Ascending aorta (tissue), 2 donors: ENCODE measurements around the gene DDI1. TPM values are rescaled to one million over a fixed set of nuclear protein-coding genes. Genes with fewer than 3 reads are reported as not detected.

Experiments
- DNase-seq, 2 donors: peaks; one replicate each; pipeline ENCODE4 v3.0.0-alpha.2; 2019; ENCODE audit warnings: low spot score in 2 of 2
- H3K27ac ChIP-seq, 2 donors: fragments of 200-600 bp; sonication (generic); one replicate each; pipeline ENCODE4 v1.5.1; 2016 to 2017; ENCODE audit warnings: mild to moderate bottlenecking in 1 of 2
- H3K27me3 ChIP-seq: fragments of 200-600 bp; sonication (generic); one replicate; pipeline ENCODE4 v1.5.1; 2017
- H3K36me3 ChIP-seq, 2 donors: fragments of 200-600 bp; sonication (generic); one replicate each; pipeline ENCODE4 v1.5.1; 2016
- H3K4me1 ChIP-seq, 2 donors: fragments of 200-600 bp; sonication (generic); one replicate each; pipeline ENCODE4 v1.5.1; 2016 to 2017; ENCODE audit warnings: mild to moderate bottlenecking in 1 of 2
- H3K4me3 ChIP-seq, 2 donors: fragments of 200-600 bp; sonication (generic); one replicate each; pipeline ENCODE4 v1.5.1; 2016 to 2017; ENCODE audit warnings: mild to moderate bottlenecking in 1 of 2
- H3K9me3 ChIP-seq, 2 donors: fragments of 200-600 bp; sonication (generic); one replicate each; pipeline ENCODE4 v1.5.1; 2016
- CTCF ChIP-seq, 3 experiments: fragments of 200-600 bp in 2 of 3; fragments of 450-650 bp in 1 of 3; sonication (generic) in 2 of 3; IDR thresholded peaks; one replicate each; pipeline ENCODE4 v1.5.1; 2016 to 2019; ENCODE audit warnings: antibody characterized with exemption in 3 of 3, mild to moderate bottlenecking in 1 of 3, moderate library complexity in 1 of 3
- intact Hi-C: fragments of 100-400 bp; cut with DNase I; formaldehyde crosslinking; loops from one replicate; pipeline ENCODE4 v1.15.1; 2023
- total RNA-seq: library from RNA; depleted of rRNA; stranded (reverse); fragments of >200 nt; gene quantifications from one replicate; pipeline ENCODE4 v1.1.0, GENCODE V29; 2016

The DDI1 gene
- total RNA-seq, 1 donor from 2014 or later, result not detected

GRCh38 chr11:104001561-104002056 is 34.8 kb upstream of the DDI1 start:
- Histone ChIP-seq H3K27ac (no peak overlapping the region), H3K36me3 (no peaks in the 10 kb centered on the region), H3K9me3 (no peaks in the 10 kb centered on the region), H3K4me1 (no peaks in the 10 kb centered on the region), H3K4me3 (no peak overlapping the region), H3K27me3 (no peaks in the 10 kb centered on the region)
- no peak for TF ChIP-seq CTCF (IDR thresholded peaks at IDR 0.05)
- no peak for DNase-seq
- intact Hi-C loops, result no loop called here

GRCh38 chr11:104003491-104003890 is 32.9 kb upstream of the DDI1 start:
- H3K36me3 ChIP-seq, result no peaks in the 10 kb centered on the region
- DNase-seq, result no peak
- no peak overlapping the region for H3K27ac ChIP-seq
- no peaks in the 10 kb centered on the region for H3K9me3 ChIP-seq
- no peaks in the 10 kb centered on the region for H3K4me1 ChIP-seq
- intact Hi-C loops, result no loop called here
- no peaks in the 10 kb centered on the region for H3K27me3 ChIP-seq
- H3K4me3 ChIP-seq, result no peak overlapping the region
- TF ChIP-seq CTCF (IDR thresholded peaks at IDR 0.05), result no peak

- Histone ChIP-seq H3K27me3 (no peaks in the 10 kb centered on the region), H3K36me3 (no peaks in the 10 kb centered on the region), H3K27ac (no peak overlapping the region), H3K9me3 (no peaks in the 10 kb centered on the region), H3K4me1 (no peaks in the 10 kb centered on the region), H3K4me3 (no peak overlapping the region)
- TF ChIP-seq CTCF (IDR thresholded peaks at IDR 0.05), result no peak
- intact Hi-C loops, result no loop called here
- DNase-seq, result no peak
Measured at GRCh38 chr11:104005234-104005855, 31.1 kb upstream of the DDI1 start.

DNA sequence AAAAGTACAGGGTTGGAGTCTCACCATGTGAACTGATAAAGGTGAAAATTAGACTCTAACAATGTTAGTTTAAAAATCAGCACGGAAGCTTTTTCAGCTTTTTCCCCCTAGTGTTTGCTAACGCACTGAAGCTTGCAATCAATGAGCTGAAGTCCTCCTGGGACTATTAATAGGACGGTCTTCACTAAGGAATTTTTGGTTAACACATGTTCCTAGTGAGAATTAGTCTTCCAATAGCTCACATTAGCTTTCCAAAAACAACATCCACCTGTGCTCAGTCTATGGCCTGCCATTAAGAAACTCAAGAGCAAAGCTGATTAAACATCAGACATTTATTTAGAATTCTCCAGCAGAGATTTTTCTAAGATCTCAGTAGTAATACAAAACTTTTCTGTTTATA is 26.7 kb upstream of the DDI1 start:
- Histone ChIP-seq H3K4me3 (no peak overlapping the region), H3K9me3 (no peaks in the 10 kb centered on the region), H3K4me1 (no peaks in the 10 kb centered on the region), H3K27me3 (no peaks in the 10 kb centered on the region), H3K36me3 (no peaks in the 10 kb centered on the region), H3K27ac (no peak overlapping the region)
- DNase-seq, result no peak
- intact Hi-C loops, result no loop called here
- TF ChIP-seq CTCF (IDR thresholded peaks at IDR 0.05), result no peak

- H3K36me3 ChIP-seq, result no peaks in the 10 kb centered on the region
- no peaks in the 10 kb centered on the region for H3K9me3 ChIP-seq
- intact Hi-C loops, result no loop called here
- no peaks in the 10 kb centered on the region for H3K27me3 ChIP-seq
- no peaks in the 10 kb centered on the region for H3K4me1 ChIP-seq
- TF ChIP-seq CTCF (IDR thresholded peaks at IDR 0.05), result no peak
- no peak overlapping the region for H3K27ac ChIP-seq
- H3K4me3 ChIP-seq, result no peak overlapping the region
- no peak for DNase-seq
Measured at GRCh38 chr11:104011044-104011443, 25.4 kb upstream of the DDI1 start.
